HepG2 (cell line): ENCODE measurements around the gene RUNX2. TPM values are rescaled to one million over a fixed set of nuclear protein-coding genes. Genes with fewer than 3 reads are reported as not detected.

Source experiments
- ATAC-seq: fragments of 200-7000 bp; cut with Tn5 transposase; 3 replicates; pipeline ENCODE4 v1.9.1; 2020; ENCODE audit warnings: mild to moderate bottlenecking, moderate library complexity
- BruUV-seq: library from RNA; stranded (reverse); fragments of 400-500 nt; replicated peaks from 2 replicates; lab custom pipeline; 2021; lab: Mats Ljungman, UMichigan
- CTCF ChIA-PET: fragments of 300-600 bp; formaldehyde crosslinking; extraction: SDS; loops from one replicate; lab custom pipeline; 2021; ENCODE audit warnings: low total read pairs, inconsistent platforms, low intra/inter-chr PET ratio; lab: Yijun Ruan, JAX
- POLR2A ChIA-PET: fragments of 350-600 bp; sonication (Branson Sonifier 250); formaldehyde crosslinking; loops from one replicate; lab custom pipeline; 2020; ENCODE audit warnings: antibody characterized with exemption, inconsistent platforms; lab: Yijun Ruan, JAX
- DNase-seq: peaks from one replicate; pipeline ENCODE4 v3.0.0-alpha.2; 2015; ENCODE audit warnings: low spot score
- FAIRE-seq: peaks from 3 replicates; lab custom pipeline; 2011; peaks lifted over from hg19 to GRCh38; lab: Jason Lieb, UNC
- H2AFZ ChIP-seq: one replicate; pipeline ENCODE4 v1.6.1; 2011; ENCODE audit warnings: low read length, inconsistent platforms
- H3K27ac ChIP-seq: fragments of 300-600 bp; 3 replicates; pipeline ENCODE4 v1.8.0; 2011; ENCODE audit warnings: mixed run types, mild to moderate bottlenecking, mixed read lengths, low read length, inconsistent platforms; ENCODE audit not compliant: insufficient read depth; ENCODE audit errors: extremely low read length
- H3K27me3 ChIP-seq, 2 experiments: fragments of 200-600 bp in 1 of 2; 2 replicates in 1 of 2; 3 replicates in 1 of 2; pipeline versions ENCODE4 v1.6.0 to v1.8.0; 2011; ENCODE audit warnings: low read length in 2 of 2, mild to moderate bottlenecking in 2 of 2, moderate library complexity in 2 of 2, inconsistent platforms in 1 of 2; ENCODE audit not compliant: insufficient read depth in 2 of 2, control insufficient read depth in 1 of 2
- H3K36me3 ChIP-seq, 2 experiments: fragments of 200-600 bp in 1 of 2; replicated peaks in 1 of 2; 2 replicates in 1 of 2; 3 replicates in 1 of 2; pipeline versions ENCODE4 v1.5.1 to v1.8.0; 2011; ENCODE audit warnings: low read length in 2 of 2, inconsistent platforms in 1 of 2; ENCODE audit not compliant: insufficient read depth in 2 of 2, control insufficient read depth in 1 of 2
- H3K4me1 ChIP-seq: 2 replicates; pipeline ENCODE4 v1.5.1; 2012; ENCODE audit warnings: low read length, inconsistent platforms; ENCODE audit not compliant: insufficient read depth
- H3K4me2 ChIP-seq: 2 replicates; pipeline ENCODE4 v1.6.0; 2011; ENCODE audit warnings: low read depth, low read length, inconsistent platforms
- H3K4me3 ChIP-seq, 3 experiments: fragments of 200-600 bp in 1 of 3; sonication (generic), shearing (Covaris generic) in 1 of 3; replicated peaks in 1 of 3; 2 replicates each; pipeline ENCODE4 v1.5.1; 2011 to 2016; ENCODE audit warnings: low read length in 3 of 3, inconsistent platforms in 2 of 3, low read depth in 2 of 3, mild to moderate bottlenecking in 2 of 3, control low read depth in 1 of 3, mixed read lengths in 1 of 3; ENCODE audit not compliant: insufficient read depth in 1 of 3
- H3K79me2 ChIP-seq: one replicate; pipeline ENCODE4 v1.6.1; 2011; ENCODE audit warnings: low read length, inconsistent platforms; ENCODE audit not compliant: insufficient read depth
- H3K9ac ChIP-seq: 2 replicates; pipeline ENCODE4 v1.6.0; 2011; ENCODE audit warnings: mild to moderate bottlenecking, low read depth, low read length, inconsistent platforms; ENCODE audit not compliant: insufficient read depth
- H3K9me3 ChIP-seq: 2 replicates; pipeline ENCODE4 v1.5.1; 2012; ENCODE audit warnings: mild to moderate bottlenecking, low read length
- H4K20me1 ChIP-seq: 2 replicates; pipeline ENCODE4 v1.6.0; 2011; ENCODE audit warnings: inconsistent platforms, mild to moderate bottlenecking, low read length, moderate library complexity; ENCODE audit not compliant: insufficient read depth
- MXI1 ChIP-seq: IDR thresholded peaks from 3 replicates; pipeline ENCODE4 v1.6.1; 2012; ENCODE audit warnings: low read depth, low read length, inconsistent platforms, borderline replicate concordance
- TBX2 ChIP-seq: sonication (generic); formaldehyde crosslinking; IDR thresholded peaks from 2 replicates; pipeline ENCODE4 v1.5.0; 2020; ENCODE audit warnings: missing genetic modification reagents, mild to moderate bottlenecking, borderline replicate concordance
- ZNF790 ChIP-seq: sonication (generic); formaldehyde crosslinking; IDR thresholded peaks from 2 replicates; pipeline ENCODE4 v1.8.0; 2022; ENCODE audit warnings: missing genetic modification reagents, mild to moderate bottlenecking, borderline replicate concordance
- WGBS: methylation state at CpG from one replicate; pipeline ENCODE4 v1.1.6; 2017; ENCODE audit warnings: low lambda C conversion rate; 5-methylcytosine and 5-hydroxymethylcytosine counted together
- in situ Hi-C: cut with HindIII; loops from 2 replicates; pipeline ENCODE4 v1.10.0; 2017; ENCODE audit warnings: low pct_unique_long_range_greater_than_20kb; ENCODE audit not compliant: extremely low pct_ligation_motif_present
- intact Hi-C: fragments of 100-400 bp; cut with micrococcal nuclease; formaldehyde crosslinking; loops from one replicate; pipeline ENCODE4 v1.10.0; 2022; ENCODE audit not compliant: unreplicated experiment
- polyA plus RNA-seq, 8 experiments: library from polyadenylated mRNA; depleted of rRNA in 3 of 8; stranded (reverse) in 7 of 8; unstranded in 1 of 8; fragments of >200 nt; fragmentation: Illumina TruSeq in 4 of 8; extraction: Trizol in 4 of 8; gene quantifications; 2 replicates each; pipeline versions ENCODE4 v1.2.1 to v1.2.3, GENCODE V29; 2011 to 2016; ENCODE audit warnings: low read depth in 4 of 8, missing spikeins in 1 of 8, mixed read lengths in 1 of 8; ENCODE audit not compliant: insufficient read depth in 1 of 8
- total RNA-seq, 5 experiments: library from RNA; depleted of rRNA; stranded (reverse); fragments of >200 nt; fragmentation: Illumina TruSeq; extraction: Trizol; gene quantifications; 2 replicates each; pipeline ENCODE4 v1.2.3, GENCODE V29; 2016; ENCODE audit warnings: low read depth in 1 of 5
- TF ChIP-seq, protein P1 (sequence below): sonication (generic); formaldehyde crosslinking; IDR thresholded peaks from 2 replicates; pipeline ENCODE4 v1.4.0; 2020; ENCODE audit warnings: missing genetic modification reagents; ENCODE audit errors: not compliant biosample characterization
- TF ChIP-seq, protein P2 (sequence below): sonication (generic); formaldehyde crosslinking; conservative IDR thresholded peaks from 2 replicates; pipeline ENCODE4 v1.5.0; 2020; ENCODE audit warnings: missing genetic modification reagents

Gene RUNX2
- total and polyA plus RNA-seq, 2 of the 13 experiments (the other 11 are each of a cell fraction or from before 2014, with no cell fraction given), result not detected

GRCh38 chr6:45450831-45451230 is 122.7 kb downstream of the RUNX2 start:
- POLR2A ChIA-PET, result no interaction called here
- H3K4me3 ChIP-seq, result no peak overlapping the region
- H3K27me3 ChIP-seq, result peaks cover 0 to 30% of the 10 kb centered on the region in 2 experiments; a peak in 3 of 5 replicates
- 2% methylated on average over 3 of the region's 3 CpGs for WGBS
- no peak for DNase-seq
- H2AFZ ChIP-seq, result no peak overlapping the region
- no peaks in the 10 kb centered on the region for H3K79me2 ChIP-seq
- no peak for ATAC-seq
- H3K27ac ChIP-seq, result no peak overlapping the region
- H3K9ac ChIP-seq, result no peak overlapping the region
- FAIRE-seq, result no peak
- no peaks in the 10 kb centered on the region for H4K20me1 ChIP-seq
- TF ChIP-seq MXI1, result no peak
- TF ChIP-seq, protein P1, sequence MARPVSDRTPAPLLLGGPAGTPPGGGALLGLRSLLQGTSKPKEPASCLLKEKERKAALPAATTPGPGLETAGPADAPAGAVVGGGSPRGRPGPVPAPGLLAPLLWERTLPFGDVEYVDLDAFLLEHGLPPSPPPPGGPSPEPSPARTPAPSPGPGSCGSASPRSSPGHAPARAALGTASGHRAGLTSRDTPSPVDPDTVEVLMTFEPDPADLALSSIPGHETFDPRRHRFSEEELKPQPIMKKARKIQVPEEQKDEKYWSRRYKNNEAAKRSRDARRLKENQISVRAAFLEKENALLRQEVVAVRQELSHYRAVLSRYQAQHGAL, result no peak
- TF ChIP-seq ZNF790 (CRISPR knock-in tag), result no peak
- TF ChIP-seq, protein P2, sequence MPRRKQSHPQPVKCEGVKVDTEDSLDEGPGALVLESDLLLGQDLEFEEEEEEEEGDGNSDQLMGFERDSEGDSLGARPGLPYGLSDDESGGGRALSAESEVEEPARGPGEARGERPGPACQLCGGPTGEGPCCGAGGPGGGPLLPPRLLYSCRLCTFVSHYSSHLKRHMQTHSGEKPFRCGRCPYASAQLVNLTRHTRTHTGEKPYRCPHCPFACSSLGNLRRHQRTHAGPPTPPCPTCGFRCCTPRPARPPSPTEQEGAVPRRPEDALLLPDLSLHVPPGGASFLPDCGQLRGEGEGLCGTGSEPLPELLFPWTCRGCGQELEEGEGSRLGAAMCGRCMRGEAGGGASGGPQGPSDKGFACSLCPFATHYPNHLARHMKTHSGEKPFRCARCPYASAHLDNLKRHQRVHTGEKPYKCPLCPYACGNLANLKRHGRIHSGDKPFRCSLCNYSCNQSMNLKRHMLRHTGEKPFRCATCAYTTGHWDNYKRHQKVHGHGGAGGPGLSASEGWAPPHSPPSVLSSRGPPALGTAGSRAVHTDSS (CRISPR knock-in tag), result no peak
- no peak for TF ChIP-seq TBX2 (CRISPR knock-in tag)
- TF ChIP-seq, all 625 proteins: peak for 0
- CTCF ChIA-PET, result no interaction called here
- Histone ChIP-seq H3K4me1 (peaks cover 9% of the 10 kb centered on the region), H3K9me3 (no peaks in the 10 kb centered on the region), H3K36me3 (no peaks in the 10 kb centered on the region), H3K4me2 (no peak overlapping the region)
- in situ Hi-C loops, result no loop called here
- intact Hi-C loops, result no loop called here
- no TSS peak for BruUV-seq
